ENCODE results near the gene NME1. TPM values are rescaled to one million over a fixed set of nuclear protein-coding genes. Genes with fewer than 3 reads are reported as not detected.

Gene NME1
- total and polyA plus RNA-seq, 4 donors = 14.6 to 201 (median 143) TPM

GRCh38 chr17:51124640-51125503 lies 28.5 kb upstream of the NME1 start:
- ATAC-seq (ENCODE audit: insufficient read depth, low FRiP score) (no peak), DNase-seq (no peak)
- whole genome bisulfite sequencing, 2 donors = 94% methylated on average over 5 of the region's 5 CpGs
- Histone ChIP-seq H3K4me3 (no peak overlapping the region), H3K4me1 (ENCODE audit: control insufficient read depth in 5 of 5, insufficient read depth in 5 of 5, low read length in 5 of 5) (peaks cover 0 to 8% (median 3%) of the 10 kb centered on the region in 5 donors), H3K27ac (ENCODE audit: low read depth in 1 of 2, low read length in 1 of 2) (peak overlapping the region in 1 of 2 donors; percentile 31), H3K9me3 (ENCODE audit: control insufficient read depth in 4 of 4, insufficient read depth in 3 of 4, low read length in 3 of 4) (no peaks in the 10 kb centered on the region), H3K36me3 (ENCODE audit: control insufficient read depth in 4 of 4, insufficient read depth in 4 of 4, low read length in 4 of 4) (peaks cover 0 to 2% (median 0%) of the 10 kb centered on the region in 4 donors), H3K9ac (ENCODE audit: insufficient read depth in 1 of 2, low read length in 2 of 2) (no peak overlapping the region), H3K27me3 (ENCODE audit: control insufficient read depth in 3 of 3, insufficient read depth in 3 of 3, low read length in 2 of 3) (no peaks in the 10 kb centered on the region)
- TF ChIP-seq CTCF (IDR thresholded peaks at IDR 0.05; ENCODE audit: control extremely low read depth, extremely low read depth) = no peak

- Histone ChIP-seq H3K27me3 (ENCODE audit: control insufficient read depth in 3 of 3, insufficient read depth in 3 of 3, low read length in 2 of 3) (no peaks in the 10 kb centered on the region), H3K36me3 (ENCODE audit: control insufficient read depth in 4 of 4, insufficient read depth in 4 of 4, low read length in 4 of 4) (no peaks in the 10 kb centered on the region), H3K9ac (ENCODE audit: insufficient read depth in 1 of 2, low read length in 2 of 2) (no peak overlapping the region), H3K4me1 (ENCODE audit: control insufficient read depth in 5 of 5, insufficient read depth in 5 of 5, low read length in 5 of 5) (peaks cover 0 to 5% (median 0%) of the 10 kb centered on the region in 5 donors), H3K27ac (ENCODE audit: low read depth in 1 of 2, low read length in 1 of 2) (no peak overlapping the region), H3K9me3 (ENCODE audit: control insufficient read depth in 4 of 4, insufficient read depth in 3 of 4, low read length in 3 of 4) (no peaks in the 10 kb centered on the region), H3K4me3 (no peak overlapping the region)
- no peak for TF ChIP-seq CTCF (IDR thresholded peaks at IDR 0.05; ENCODE audit: control extremely low read depth, extremely low read depth)
- ATAC-seq (ENCODE audit: insufficient read depth, low FRiP score) = no peak
- WGBS, 2 donors = 69% methylated on average over 3 of the region's 3 CpGs
- DNase-seq = no peak
These were observed 25.3 kb upstream of the NME1 start for GRCh38 chr17:51128076-51128475.

- TF ChIP-seq CTCF (IDR thresholded peaks at IDR 0.05; ENCODE audit: control extremely low read depth, extremely low read depth) = no peak
- H3K27ac ChIP-seq (ENCODE audit: low read depth in 1 of 2, low read length in 1 of 2) = peak overlapping the region in 1 of 2 donors; percentile 91
- ATAC-seq (ENCODE audit: insufficient read depth, low FRiP score) = no peak
These were observed 20.4 kb upstream of the NME1 start for GRCh38 chr17:51132964-51133319.

More at GRCh38 chr17:51132964-51133319, 20.4 kb upstream of the NME1 start:
- Histone ChIP-seq H3K27me3 (ENCODE audit: control insufficient read depth in 3 of 3, insufficient read depth in 3 of 3, low read length in 2 of 3) (no peaks in the 10 kb centered on the region), H3K4me3 (no peak overlapping the region), H3K4me1 (ENCODE audit: control insufficient read depth in 5 of 5, insufficient read depth in 5 of 5, low read length in 5 of 5) (peaks cover 0 to 8% (median 0%) of the 10 kb centered on the region in 5 donors), H3K9ac (ENCODE audit: insufficient read depth in 1 of 2, low read length in 2 of 2) (no peak overlapping the region), H3K9me3 (ENCODE audit: control insufficient read depth in 4 of 4, insufficient read depth in 3 of 4, low read length in 3 of 4) (no peaks in the 10 kb centered on the region), H3K36me3 (ENCODE audit: control insufficient read depth in 4 of 4, insufficient read depth in 4 of 4, low read length in 4 of 4) (no peaks in the 10 kb centered on the region)
- DNase-seq = no peak

Data from lung (tissue), 12 donors.